ENCODE measurements around the gene ANO8. TPM values are rescaled to one million over a fixed set of nuclear protein-coding genes. Genes with fewer than 3 reads are reported as not detected.
A peak's percentile ranks its signal among the peaks of the same experiment; 100 is the strongest.

Gene ANO8
- total RNA-seq, 1 donor from 2014 or later: 98.8 TPM

DNA sequence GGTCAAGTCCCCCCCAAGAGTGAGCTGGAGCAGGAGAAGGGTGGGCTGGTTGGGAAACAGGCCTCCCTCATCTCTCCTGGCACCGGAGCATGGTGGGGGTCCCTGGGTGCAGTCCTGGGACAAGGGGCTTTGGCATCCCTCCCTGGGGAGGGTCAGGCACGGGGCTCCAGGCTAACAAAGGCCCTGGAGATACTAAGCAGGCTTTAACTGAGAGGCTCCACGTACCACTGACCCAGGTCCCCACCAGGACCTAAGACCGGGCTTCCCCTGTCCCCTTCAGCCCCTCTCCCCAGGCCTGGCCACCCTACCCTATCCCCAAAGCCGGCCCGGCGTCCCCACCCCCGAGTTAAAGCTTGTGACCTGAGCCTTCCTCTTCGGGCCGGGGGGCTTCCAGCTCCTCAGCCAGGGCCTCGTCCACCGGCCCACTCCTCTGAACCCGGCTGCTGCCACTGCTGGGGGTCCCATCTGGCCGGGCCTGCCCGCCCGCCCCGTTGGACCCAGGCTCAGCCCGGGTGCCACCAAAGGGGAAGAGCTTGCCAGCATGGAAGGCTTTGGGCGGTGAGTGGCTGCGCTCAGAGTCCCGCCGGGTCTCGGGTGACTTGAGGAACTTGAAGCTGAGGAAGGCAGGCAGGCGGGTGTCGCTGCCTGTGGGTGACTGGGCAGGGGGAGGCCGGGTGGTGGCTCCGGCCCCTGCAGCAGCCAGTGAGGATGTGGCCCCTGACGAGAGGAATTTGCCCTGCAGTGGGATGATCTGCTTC lies 10.1 kb downstream of the ANO8 start:
- TF ChIP-seq, protein P1, sequence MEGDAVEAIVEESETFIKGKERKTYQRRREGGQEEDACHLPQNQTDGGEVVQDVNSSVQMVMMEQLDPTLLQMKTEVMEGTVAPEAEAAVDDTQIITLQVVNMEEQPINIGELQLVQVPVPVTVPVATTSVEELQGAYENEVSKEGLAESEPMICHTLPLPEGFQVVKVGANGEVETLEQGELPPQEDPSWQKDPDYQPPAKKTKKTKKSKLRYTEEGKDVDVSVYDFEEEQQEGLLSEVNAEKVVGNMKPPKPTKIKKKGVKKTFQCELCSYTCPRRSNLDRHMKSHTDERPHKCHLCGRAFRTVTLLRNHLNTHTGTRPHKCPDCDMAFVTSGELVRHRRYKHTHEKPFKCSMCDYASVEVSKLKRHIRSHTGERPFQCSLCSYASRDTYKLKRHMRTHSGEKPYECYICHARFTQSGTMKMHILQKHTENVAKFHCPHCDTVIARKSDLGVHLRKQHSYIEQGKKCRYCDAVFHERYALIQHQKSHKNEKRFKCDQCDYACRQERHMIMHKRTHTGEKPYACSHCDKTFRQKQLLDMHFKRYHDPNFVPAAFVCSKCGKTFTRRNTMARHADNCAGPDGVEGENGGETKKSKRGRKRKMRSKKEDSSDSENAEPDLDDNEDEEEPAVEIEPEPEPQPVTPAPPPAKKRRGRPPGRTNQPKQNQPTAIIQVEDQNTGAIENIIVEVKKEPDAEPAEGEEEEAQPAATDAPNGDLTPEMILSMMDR (IDR thresholded peaks at IDR 0.05; ENCODE audit: partially characterized antibody, unreplicated experiment): no peak
- H3K9me3 Mint-ChIP-seq (ENCODE audit: unreplicated experiment): peaks cover 12% of the 10 kb centered on the region
- no peak for DNase-seq
- H3K27ac Mint-ChIP-seq (ENCODE audit: unreplicated experiment): no peak overlapping the region
- H3K27me3 Mint-ChIP-seq (ENCODE audit: unreplicated experiment): peaks cover 9% of the 10 kb centered on the region
- no peaks in the 10 kb centered on the region for H3K36me3 Mint-ChIP-seq (ENCODE audit: unreplicated experiment)
- no peak overlapping the region for H3K4me3 Mint-ChIP-seq (ENCODE audit: unreplicated experiment)
- H3K4me1 Mint-ChIP-seq (ENCODE audit: low read depth, unreplicated experiment): peaks cover 16% of the 10 kb centered on the region

GRCh38 chr19:17323964-17324332 lies 10.7 kb downstream of the ANO8 start:
- TF ChIP-seq, protein P1 (IDR thresholded peaks at IDR 0.05; ENCODE audit: partially characterized antibody, unreplicated experiment): no peak
- Mint-ChIP-seq H3K27ac (ENCODE audit: unreplicated experiment) (no peak overlapping the region), H3K36me3 (ENCODE audit: unreplicated experiment) (no peaks in the 10 kb centered on the region), H3K27me3 (ENCODE audit: unreplicated experiment) (peaks cover 7% of the 10 kb centered on the region), H3K4me3 (ENCODE audit: unreplicated experiment) (no peak overlapping the region), H3K4me1 (ENCODE audit: low read depth, unreplicated experiment) (peaks cover 16% of the 10 kb centered on the region), H3K9me3 (ENCODE audit: unreplicated experiment) (peaks cover 10% of the 10 kb centered on the region)
- DNase-seq: no peak

GRCh38 chr19:17323300-17323963 lies 11.2 kb downstream of the ANO8 start:
- Mint-ChIP-seq H3K27ac (ENCODE audit: unreplicated experiment) (peak overlapping the region; percentile 96), H3K27me3 (ENCODE audit: unreplicated experiment) (peaks cover 7% of the 10 kb centered on the region), H3K4me1 (ENCODE audit: low read depth, unreplicated experiment) (peaks cover 16% of the 10 kb centered on the region), H3K9me3 (ENCODE audit: unreplicated experiment) (peaks cover 10% of the 10 kb centered on the region), H3K4me3 (ENCODE audit: unreplicated experiment) (peak overlapping the region; percentile 64), H3K36me3 (ENCODE audit: unreplicated experiment) (no peaks in the 10 kb centered on the region)
- TF ChIP-seq, protein P1 (IDR thresholded peaks at IDR 0.05; ENCODE audit: partially characterized antibody, unreplicated experiment): no peak
- DNase-seq: no peak

DNA sequence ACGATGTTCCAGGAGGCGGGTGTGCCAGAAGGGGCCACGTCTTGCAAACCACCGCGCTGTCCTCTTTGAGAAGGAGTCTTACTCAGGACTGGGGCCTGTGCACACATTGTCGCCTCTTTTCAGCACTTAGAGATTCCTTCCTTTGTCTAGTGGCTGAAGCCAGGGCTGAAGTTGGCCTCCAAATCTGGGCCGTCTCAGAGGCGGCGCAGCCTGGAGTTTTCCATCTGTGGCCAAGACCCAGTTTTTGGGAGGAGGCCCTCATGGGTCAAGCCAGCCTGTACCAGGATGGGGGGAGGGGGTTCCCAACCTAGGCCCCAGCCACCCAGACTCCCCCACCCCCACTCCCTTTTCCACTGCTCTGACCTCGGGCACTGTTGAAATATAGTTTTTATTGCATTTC lies 11.8 kb downstream of the ANO8 start:
- H3K4me1 Mint-ChIP-seq (ENCODE audit: low read depth, unreplicated experiment): peaks cover 16% of the 10 kb centered on the region
- H3K36me3 Mint-ChIP-seq (ENCODE audit: unreplicated experiment): no peaks in the 10 kb centered on the region
- TF ChIP-seq, protein P1 (IDR thresholded peaks at IDR 0.05; ENCODE audit: partially characterized antibody, unreplicated experiment): no peak
- peak overlapping the region; percentile 67 for H3K4me3 Mint-ChIP-seq (ENCODE audit: unreplicated experiment)
- peaks cover 10% of the 10 kb centered on the region for H3K9me3 Mint-ChIP-seq (ENCODE audit: unreplicated experiment)
- peak overlapping the region; percentile 96 for H3K27ac Mint-ChIP-seq (ENCODE audit: unreplicated experiment)
- DNase-seq: no peak
- H3K27me3 Mint-ChIP-seq (ENCODE audit: unreplicated experiment): peaks cover 7% of the 10 kb centered on the region

All from glutamatergic neuron (in vitro differentiated cells).